K562 (cell line): Measurements from ENCODE around the gene SPATA21. TPM values are rescaled to one million over a fixed set of nuclear protein-coding genes. Genes with fewer than 3 reads are reported as not detected.
A peak's percentile ranks its signal among the peaks of the same experiment; 100 is the strongest.

Experiments used
- CCAR2 ChIP-seq: fragments of 200-400 bp; formaldehyde crosslinking; IDR thresholded peaks from 2 replicates; pipeline ENCODE4 v1.6.1; 2017; ENCODE audit warnings: mild to moderate bottlenecking, low read depth, low read length
- CXXC5 ChIP-seq: fragments of 250-450 bp; sonication (Bioruptor Pico); IDR thresholded peaks from 2 replicates; pipeline ENCODE4 v1.8.0; 2022; ENCODE audit warnings: inconsistent platforms, mild to moderate bottlenecking, moderate library complexity
- GABPA ChIP-seq: fragments of 200-800 bp; sonication (Bioruptor generic); conservative IDR thresholded peaks from 2 replicates; pipeline ENCODE4 v1.6.1; 2016; ENCODE audit warnings: low read depth, missing genetic modification characterization, missing compliant biosample characterization
- KHSRP ChIP-seq: fragments of 450-650 bp; IDR thresholded peaks from 2 replicates; pipeline ENCODE4 v1.6.1; 2017
- MCM7 ChIP-seq, 2 experiments: fragments of 450-650 bp; IDR thresholded peaks; 2 replicates each; pipeline ENCODE4 v1.6.1; 2016 to 2018
- MXI1 ChIP-seq: IDR thresholded peaks from 2 replicates; pipeline ENCODE4 v1.6.1; 2011; ENCODE audit warnings: low read depth, mild to moderate bottlenecking, improper control_type of control experiment, low read length
- PPARD ChIP-seq: fragments of 250-450 bp; sonication (Bioruptor Pico); IDR thresholded peaks from 2 replicates; pipeline ENCODE4 v1.8.0; 2022; ENCODE audit warnings: inconsistent platforms, mild to moderate bottlenecking, moderate library complexity
- SREBF2 ChIP-seq: sonication (generic); formaldehyde crosslinking; IDR thresholded peaks from 2 replicates; pipeline ENCODE4 v1.4.0; 2020; ENCODE audit warnings: mild to moderate bottlenecking, missing genetic modification reagents
- SRSF3 ChIP-seq: fragments of 200-400 bp; formaldehyde crosslinking; IDR thresholded peaks from 2 replicates; pipeline ENCODE4 v1.6.1; 2016; ENCODE audit warnings: mild to moderate bottlenecking, low read length, moderate library complexity; ENCODE audit not compliant: insufficient read depth
- SRSF9 ChIP-seq: fragments of 200-400 bp; formaldehyde crosslinking; IDR thresholded peaks from 2 replicates; pipeline ENCODE4 v1.6.1; 2017; ENCODE audit warnings: low read depth, low read length, borderline replicate concordance
- TAF1 ChIP-seq: IDR thresholded peaks from 2 replicates; pipeline ENCODE4 v1.6.1; 2011; ENCODE audit warnings: mild to moderate bottlenecking, low read length, moderate library complexity; ENCODE audit not compliant: insufficient read depth, control insufficient read depth, severe bottlenecking; ENCODE audit errors: extremely low read depth
- TCF15 ChIP-seq: fragments of 250-450 bp; sonication (Bioruptor Pico); IDR thresholded peaks from 2 replicates; pipeline ENCODE4 v1.8.0; 2022; ENCODE audit warnings: moderate library complexity, mild to moderate bottlenecking, inconsistent platforms
- TFE3 ChIP-seq: fragments of 450-650 bp; formaldehyde crosslinking; IDR thresholded peaks from 2 replicates; pipeline ENCODE4 v1.4.0; 2020; ENCODE audit warnings: mild to moderate bottlenecking, mixed read lengths
- TSC22D4 ChIP-seq: fragments of 450-650 bp; IDR thresholded peaks from 2 replicates; pipeline ENCODE4 v1.6.1; 2016; ENCODE audit warnings: missing genetic modification characterization, missing biosample characterization, control low read depth
- ZBTB2 ChIP-seq: fragments of 450-650 bp; IDR thresholded peaks from 2 replicates; pipeline ENCODE4 v1.6.1; 2016; ENCODE audit warnings: antibody characterized with exemption
- ZNF280B ChIP-seq: fragments of 250-450 bp; sonication (Bioruptor Pico); IDR thresholded peaks from 2 replicates; pipeline ENCODE4 v1.5.1; 2021; ENCODE audit warnings: mild to moderate bottlenecking
- ZNF780A ChIP-seq: fragments of 250-450 bp; sonication (Bioruptor Pico); IDR thresholded peaks from 2 replicates; pipeline ENCODE4 v1.5.0; 2021; ENCODE audit warnings: mild to moderate bottlenecking
- ZSCAN32 ChIP-seq: fragments of 450-650 bp; formaldehyde crosslinking; IDR thresholded peaks from 2 replicates; pipeline ENCODE4 v1.4.0; 2020; ENCODE audit warnings: mild to moderate bottlenecking, moderate library complexity
- ZZZ3 ChIP-seq: fragments of 450-650 bp; IDR thresholded peaks from 2 replicates; pipeline ENCODE4 v1.6.1; 2016; ENCODE audit warnings: antibody characterized with exemption, mild to moderate bottlenecking, moderate library complexity
- polyA plus RNA-seq, 8 experiments: library from polyadenylated mRNA; depleted of rRNA in 4 of 8; stranded (reverse) in 5 of 8; unstranded in 3 of 8; fragments of >200 nt; fragmentation: Nextera tagmentation in 2 of 8; fragmentation: Illumina TruSeq in 1 of 8; extraction: Ambion mirVana in 2 of 8; extraction: Trizol in 1 of 8; gene quantifications; 2 replicates each; pipeline versions ENCODE4 v1.2.1 to v1.2.3, GENCODE V29; 2011 to 2014; ENCODE audit warnings: inconsistent platforms in 1 of 8, missing spikeins in 1 of 8
- total RNA-seq, 7 experiments: library from RNA; depleted of rRNA in 6 of 7; stranded (reverse); fragments of >200 nt in 6 of 7; fragmentation: Illumina TruSeq in 2 of 7; extraction: Trizol in 2 of 7; gene quantifications; 2 replicates each; pipeline versions ENCODE4 v1.2.1 to v1.2.3, GENCODE V29; 2011 to 2021; ENCODE audit warnings: low replicate concordance in 1 of 7
- TF ChIP-seq, protein P1 (sequence below): fragments of 250-450 bp; sonication (Bioruptor Pico); IDR thresholded peaks from 2 replicates; pipeline ENCODE4 v1.5.0; 2020; ENCODE audit warnings: mild to moderate bottlenecking
- TF ChIP-seq, protein P2 (sequence below): IDR thresholded peaks from 2 replicates; pipeline ENCODE4 v1.6.1; 2011; ENCODE audit not compliant: insufficient read length; ENCODE audit errors: extremely low read depth

The SPATA21 gene
- total and polyA plus RNA-seq, 9 of the 15 experiments (the other 6 are each of a cell fraction or from before 2014, with no cell fraction given): 0.10 to 0.36 (median 0.13) TPM; not detected in 3

DNA sequence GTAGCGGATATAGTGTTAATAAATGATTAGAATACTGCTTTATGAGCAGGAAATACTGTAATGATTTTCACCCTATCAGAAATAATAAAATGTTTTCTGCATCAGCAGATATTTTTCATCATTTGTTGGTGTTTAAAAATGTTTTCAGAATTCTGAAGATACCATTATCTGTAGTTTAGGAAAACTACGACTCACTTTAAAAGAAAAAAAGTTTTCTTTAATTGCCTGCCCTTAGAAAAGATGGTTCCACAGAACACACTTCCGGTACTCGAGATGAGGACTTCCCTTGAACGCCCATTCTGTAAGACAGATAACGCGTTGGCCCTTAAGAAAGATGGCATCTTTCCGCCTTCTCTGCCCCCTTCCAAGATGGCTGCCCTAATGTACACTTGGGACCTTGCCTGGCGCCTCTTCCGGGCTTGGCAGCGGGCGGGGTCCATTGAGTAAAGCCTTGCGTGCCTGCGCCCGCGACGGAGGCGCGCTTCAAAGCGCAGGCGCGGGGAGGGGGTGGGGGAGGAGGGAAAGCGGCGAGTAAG, 70.4 kb downstream of the SPATA21 start, which contains the start of gene SZRD1 (continued):
- peak; percentile 72 for TF ChIP-seq TAF1
- TF ChIP-seq, protein P1, sequence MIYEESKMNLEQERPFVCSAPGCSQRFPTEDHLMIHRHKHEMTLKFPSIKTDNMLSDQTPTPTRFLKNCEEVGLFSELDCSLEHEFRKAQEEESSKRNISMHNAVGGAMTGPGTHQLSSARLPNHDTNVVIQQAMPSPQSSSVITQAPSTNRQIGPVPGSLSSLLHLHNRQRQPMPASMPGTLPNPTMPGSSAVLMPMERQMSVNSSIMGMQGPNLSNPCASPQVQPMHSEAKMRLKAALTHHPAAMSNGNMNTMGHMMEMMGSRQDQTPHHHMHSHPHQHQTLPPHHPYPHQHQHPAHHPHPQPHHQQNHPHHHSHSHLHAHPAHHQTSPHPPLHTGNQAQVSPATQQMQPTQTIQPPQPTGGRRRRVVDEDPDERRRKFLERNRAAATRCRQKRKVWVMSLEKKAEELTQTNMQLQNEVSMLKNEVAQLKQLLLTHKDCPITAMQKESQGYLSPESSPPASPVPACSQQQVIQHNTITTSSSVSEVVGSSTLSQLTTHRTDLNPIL (CRISPR knock-in tag): no peak
- peak; percentile 97 for TF ChIP-seq GABPA (tag)
- peak; percentile 85 for TF ChIP-seq CXXC5 (CRISPR knock-in tag)
- TF ChIP-seq ZNF780A: no peak
- no peak for TF ChIP-seq SREBF2 (CRISPR knock-in tag)
- TF ChIP-seq TCF15 (CRISPR knock-in tag): no peak
- TF ChIP-seq TSC22D4 (tag): no peak
- no peak for TF ChIP-seq SRSF3
- no peak for TF ChIP-seq MCM7 (IDR thresholded peaks at IDR 0.05)
- peak; percentile 65; the same call in 1 of the 2 replicates for TF ChIP-seq MXI1
- 0 out of 2 replicates have a peak, but pooled peaks have one; percentile 20 for TF ChIP-seq ZZZ3
- TF ChIP-seq, protein P2, sequence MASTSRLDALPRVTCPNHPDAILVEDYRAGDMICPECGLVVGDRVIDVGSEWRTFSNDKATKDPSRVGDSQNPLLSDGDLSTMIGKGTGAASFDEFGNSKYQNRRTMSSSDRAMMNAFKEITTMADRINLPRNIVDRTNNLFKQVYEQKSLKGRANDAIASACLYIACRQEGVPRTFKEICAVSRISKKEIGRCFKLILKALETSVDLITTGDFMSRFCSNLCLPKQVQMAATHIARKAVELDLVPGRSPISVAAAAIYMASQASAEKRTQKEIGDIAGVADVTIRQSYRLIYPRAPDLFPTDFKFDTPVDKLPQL: no peak
- no peak for TF ChIP-seq ZSCAN32 (CRISPR knock-in tag)
- no peak for TF ChIP-seq CCAR2
- TF ChIP-seq KHSRP: no peak
- no peak for TF ChIP-seq ZNF280B
- peak; percentile 93 for TF ChIP-seq ZBTB2
- TF ChIP-seq SRSF9: no peak
- TF ChIP-seq TFE3 (CRISPR knock-in tag): no peak
- TF ChIP-seq PPARD (CRISPR knock-in tag): no peak
